HG03342 (cell line): ENCODE measurements around the gene AMZ1.

ENCODE experiments used
- ATAC-seq: cut with Tn5 transposase; IDR thresholded peaks from one replicate; pipeline ENCODE4 v1.9.1; 2021; ENCODE audit warnings: mild to moderate bottlenecking, moderate library complexity; ENCODE audit not compliant: unreplicated experiment

AMZ1 gene

GRCh38 chr7:2764621-2765020 is 76.6 kb downstream of the AMZ1 start:
- no peak for ATAC-seq
